Activated naive CD8-positive, alpha-beta T cell treated with anti-CD3 and anti-CD28 coated beads, Interleukin-2, amount 50 U/mL, for 24 hours (primary cell): ENCODE measurements around the gene KIAA0513.

ENCODE experiments used
- ATAC-seq: fragments of 150-1000 bp; cut with Tn5 transposase; one replicate; pipeline ENCODE4 v1.10.0; 2021
- DNase-seq: peaks from one replicate; pipeline ENCODE4 v3.0.0; 2021
- H3K27ac Mint-ChIP-seq: one replicate; pipeline ENCODE4 v1.8.0; 2021; ENCODE audit warnings: mild to moderate bottlenecking, mixed read lengths
- H3K27me3 Mint-ChIP-seq: one replicate; pipeline ENCODE4 v1.8.0; 2021; ENCODE audit warnings: mixed read lengths
- H3K36me3 Mint-ChIP-seq: one replicate; pipeline ENCODE4 v1.8.0; 2021; ENCODE audit warnings: low read depth, mixed read lengths
- H3K4me1 Mint-ChIP-seq: one replicate; pipeline ENCODE4 v1.8.0; 2021; ENCODE audit warnings: mixed read lengths
- H3K4me3 Mint-ChIP-seq: one replicate; pipeline ENCODE4 v1.8.0; 2021; ENCODE audit warnings: mild to moderate bottlenecking, moderate library complexity, mixed read lengths
- H3K9me3 Mint-ChIP-seq: one replicate; pipeline ENCODE4 v1.8.0; 2021; ENCODE audit warnings: mixed read lengths

The KIAA0513 gene

DNA sequence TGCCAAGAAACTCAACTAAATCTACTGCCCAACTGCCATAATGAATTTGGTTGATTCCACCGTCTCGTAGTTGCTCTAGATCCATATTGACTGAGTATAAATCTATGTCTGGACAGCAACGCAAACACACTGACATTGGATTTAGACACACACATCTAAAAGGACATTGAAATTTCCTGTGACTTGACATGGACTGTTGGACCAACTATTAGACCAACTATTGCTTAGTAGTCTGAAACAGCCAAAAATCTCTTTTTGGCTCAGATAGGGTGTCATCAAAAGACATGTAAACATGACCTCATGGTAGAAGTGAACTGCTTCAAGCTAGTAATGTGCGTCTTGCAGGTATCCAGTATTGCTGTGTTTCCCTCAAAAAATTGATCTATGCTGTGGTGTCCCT lies 31.3 kb downstream of the KIAA0513 start:
- H3K4me3 Mint-ChIP-seq: no peak overlapping the region
- H3K9me3 Mint-ChIP-seq: no peaks in the 10 kb centered on the region
- no peaks in the 10 kb centered on the region for H3K27me3 Mint-ChIP-seq
- no peak overlapping the region for H3K27ac Mint-ChIP-seq
- no peak for ATAC-seq
- no peak for DNase-seq
- peaks cover 46% of the 10 kb centered on the region for H3K4me1 Mint-ChIP-seq
- no peaks in the 10 kb centered on the region for H3K36me3 Mint-ChIP-seq

DNA sequence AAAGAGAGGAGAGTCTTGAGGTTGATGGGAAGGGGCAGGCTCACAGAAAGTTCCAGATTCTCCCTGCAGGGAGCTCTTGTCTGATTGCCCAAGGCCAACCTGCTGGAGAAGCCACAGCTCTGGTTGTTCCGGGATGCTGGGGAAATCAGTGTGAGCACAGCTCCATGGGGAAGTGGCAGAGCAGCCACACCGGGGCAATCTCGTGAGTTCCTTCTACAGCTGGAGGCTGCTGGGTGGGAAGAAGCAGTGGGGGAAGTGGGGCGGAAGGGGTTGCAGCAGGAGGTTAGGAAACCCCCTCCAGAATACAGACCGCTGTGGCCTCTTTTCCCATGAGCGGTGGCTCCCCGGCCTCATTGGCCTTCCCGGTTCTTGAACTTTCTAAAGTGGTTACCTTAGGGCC lies 34.0 kb downstream of the KIAA0513 start:
- Mint-ChIP-seq H3K4me1 (peaks cover 25% of the 10 kb centered on the region), H3K27ac (peak overlapping the region; percentile 5), H3K9me3 (no peaks in the 10 kb centered on the region), H3K4me3 (no peak overlapping the region), H3K36me3 (no peaks in the 10 kb centered on the region), H3K27me3 (no peaks in the 10 kb centered on the region)
- DNase-seq (no peak), ATAC-seq (no peak)

DNA sequence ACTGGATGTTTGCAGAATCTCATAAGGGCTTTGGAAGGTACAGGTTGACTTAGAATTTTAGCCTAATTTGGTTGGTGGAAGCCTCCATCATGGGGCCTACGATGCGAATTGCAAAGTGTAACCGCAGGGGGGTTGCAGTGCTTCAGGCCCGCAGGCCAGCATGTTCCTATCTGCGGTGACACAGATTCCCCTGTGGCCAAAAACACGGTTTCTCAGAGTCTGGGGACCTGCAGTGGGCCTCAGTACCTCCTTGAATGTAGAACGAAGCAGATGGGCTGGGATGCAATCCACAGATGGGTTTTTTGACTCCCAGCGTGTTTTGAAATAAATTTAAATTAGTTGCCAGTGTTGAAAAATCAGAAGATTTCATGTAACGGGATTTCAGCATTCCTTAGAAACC lies 34.7 kb downstream of the KIAA0513 start:
- Mint-ChIP-seq H3K27me3 (no peaks in the 10 kb centered on the region), H3K9me3 (no peaks in the 10 kb centered on the region), H3K4me3 (no peak overlapping the region), H3K36me3 (no peaks in the 10 kb centered on the region), H3K4me1 (peaks cover 17% of the 10 kb centered on the region), H3K27ac (no peak overlapping the region)
- no peak for ATAC-seq
- DNase-seq: no peak

DNA sequence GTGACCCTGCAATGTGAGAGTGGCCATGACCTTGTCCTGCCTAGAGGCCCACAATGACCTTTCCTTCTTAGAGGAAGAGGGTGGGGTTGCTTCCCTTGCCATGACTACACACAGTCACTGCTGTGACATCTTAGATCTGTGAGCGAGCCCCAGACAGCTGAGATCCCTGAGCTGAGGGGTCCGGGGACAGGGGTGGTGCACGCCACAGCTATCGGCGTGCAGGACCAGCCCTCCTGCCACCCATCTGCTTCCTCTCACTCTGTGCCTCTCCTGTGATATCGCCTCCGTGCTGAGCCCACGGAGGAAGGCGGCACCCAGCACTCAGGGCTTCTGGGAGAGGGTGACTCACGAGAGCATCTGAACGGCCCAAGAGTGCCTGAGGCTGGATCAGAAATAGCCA lies 35.2 kb downstream of the KIAA0513 start:
- ATAC-seq (no peak), DNase-seq (no peak)
- Mint-ChIP-seq H3K9me3 (no peaks in the 10 kb centered on the region), H3K27ac (no peak overlapping the region), H3K4me1 (peaks cover 13% of the 10 kb centered on the region), H3K36me3 (no peaks in the 10 kb centered on the region), H3K4me3 (no peak overlapping the region), H3K27me3 (no peaks in the 10 kb centered on the region)

DNA sequence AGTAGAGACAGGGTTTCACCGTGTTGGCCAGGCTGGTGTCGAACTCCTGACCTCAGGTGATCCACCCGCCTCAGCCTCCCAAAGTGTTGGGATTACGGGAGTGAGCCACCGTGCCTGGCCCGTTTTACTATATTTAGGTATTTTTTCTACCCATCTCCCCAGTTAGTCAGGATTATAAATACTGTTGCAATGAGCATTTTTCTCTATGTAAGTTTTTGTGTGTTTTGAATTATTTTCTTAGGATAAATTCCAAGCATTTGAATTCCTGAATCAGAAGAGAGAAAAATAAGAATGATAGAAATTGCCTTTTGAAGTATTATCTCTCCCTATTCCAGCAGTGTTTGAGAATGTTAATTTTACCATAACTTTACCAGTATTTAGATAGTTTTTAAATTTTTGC lies 36.6 kb downstream of the KIAA0513 start:
- Mint-ChIP-seq H3K36me3 (no peaks in the 10 kb centered on the region), H3K4me3 (no peak overlapping the region), H3K27me3 (no peaks in the 10 kb centered on the region), H3K27ac (no peak overlapping the region), H3K9me3 (no peaks in the 10 kb centered on the region), H3K4me1 (peaks cover 10% of the 10 kb centered on the region)
- ATAC-seq: no peak
- no peak for DNase-seq

DNA sequence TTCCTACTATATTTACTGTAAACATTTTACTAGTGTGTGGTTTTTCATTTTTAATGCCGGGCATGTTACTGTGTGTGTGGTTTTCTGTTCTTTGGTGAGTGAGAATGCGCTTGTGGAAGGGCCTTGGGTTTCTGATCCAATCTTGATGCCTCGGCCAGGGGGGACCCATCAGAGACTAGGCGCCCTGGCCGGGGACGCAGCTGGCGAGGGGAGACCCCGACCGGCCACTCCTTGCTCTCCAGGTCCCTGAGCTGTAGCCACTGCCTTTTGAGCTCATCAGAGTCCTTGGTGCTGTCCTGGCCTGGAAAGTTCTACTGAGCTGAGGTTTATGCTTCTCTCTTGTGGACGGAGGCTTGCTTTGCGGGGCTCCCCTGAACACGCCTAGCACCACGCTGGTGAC lies 37.5 kb downstream of the KIAA0513 start:
- no peak overlapping the region for H3K4me3 Mint-ChIP-seq
- H3K36me3 Mint-ChIP-seq: no peaks in the 10 kb centered on the region
- H3K4me1 Mint-ChIP-seq: peaks cover 10% of the 10 kb centered on the region
- no peak for DNase-seq
- no peaks in the 10 kb centered on the region for H3K9me3 Mint-ChIP-seq
- H3K27ac Mint-ChIP-seq: no peak overlapping the region
- no peak for ATAC-seq
- H3K27me3 Mint-ChIP-seq: no peaks in the 10 kb centered on the region

DNA sequence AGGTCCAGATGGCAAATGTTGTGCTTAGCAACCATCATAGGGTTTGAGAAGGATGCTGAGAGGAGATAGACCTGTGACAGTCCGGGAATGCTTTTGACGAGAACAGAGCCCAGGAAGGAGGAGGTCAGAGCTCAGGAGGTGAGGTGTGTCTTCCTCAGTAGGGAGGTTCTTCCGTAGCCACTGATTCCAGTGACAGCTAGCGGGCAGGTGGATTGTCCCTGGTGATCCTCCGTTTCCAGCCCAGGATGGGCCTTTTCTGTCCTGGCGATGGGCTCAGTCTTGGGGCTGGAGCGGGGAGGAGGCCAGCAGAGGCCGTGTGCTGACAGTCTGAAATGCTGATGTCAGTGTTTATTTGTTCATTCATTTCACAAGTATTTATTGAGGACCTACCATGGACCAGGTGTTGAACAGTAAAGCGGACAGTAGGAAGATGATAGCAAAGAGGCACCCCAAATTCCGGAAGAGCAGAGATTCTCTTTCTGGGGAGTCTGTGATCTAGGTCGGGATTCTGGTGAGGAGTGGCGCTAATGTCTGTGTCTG lies 38.8 kb downstream of the KIAA0513 start:
- DNase-seq: no peak
- Mint-ChIP-seq H3K27ac (no peak overlapping the region), H3K4me3 (no peak overlapping the region), H3K27me3 (no peaks in the 10 kb centered on the region), H3K36me3 (peaks cover 3% of the 10 kb centered on the region), H3K9me3 (no peaks in the 10 kb centered on the region), H3K4me1 (peaks cover 7% of the 10 kb centered on the region)
- ATAC-seq: no peak

DNA sequence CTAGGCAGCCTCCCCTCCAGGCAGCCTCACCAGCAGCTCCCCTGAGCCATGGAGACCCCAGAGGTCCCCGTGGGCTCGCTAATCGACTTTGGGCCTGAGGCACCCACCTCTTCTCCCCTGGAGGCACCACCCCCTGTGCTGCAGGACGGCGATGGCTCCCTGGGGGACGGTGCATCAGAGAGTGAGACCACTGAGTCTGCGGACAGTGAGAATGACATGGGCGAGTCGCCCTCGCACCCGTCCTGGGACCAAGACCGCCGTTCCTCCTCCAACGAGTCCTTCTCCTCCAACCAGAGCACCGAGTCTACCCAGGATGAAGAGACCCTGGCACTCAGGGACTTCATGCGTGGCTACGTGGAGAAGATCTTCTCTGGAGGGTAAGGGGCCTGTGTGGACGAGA lies 39.4 kb downstream of the KIAA0513 start:
- Mint-ChIP-seq H3K4me3 (no peak overlapping the region), H3K27ac (no peak overlapping the region), H3K36me3 (peaks cover 5% of the 10 kb centered on the region), H3K27me3 (no peaks in the 10 kb centered on the region), H3K4me1 (peaks cover 2% of the 10 kb centered on the region), H3K9me3 (no peaks in the 10 kb centered on the region)
- DNase-seq (no peak), ATAC-seq (no peak)

DNA sequence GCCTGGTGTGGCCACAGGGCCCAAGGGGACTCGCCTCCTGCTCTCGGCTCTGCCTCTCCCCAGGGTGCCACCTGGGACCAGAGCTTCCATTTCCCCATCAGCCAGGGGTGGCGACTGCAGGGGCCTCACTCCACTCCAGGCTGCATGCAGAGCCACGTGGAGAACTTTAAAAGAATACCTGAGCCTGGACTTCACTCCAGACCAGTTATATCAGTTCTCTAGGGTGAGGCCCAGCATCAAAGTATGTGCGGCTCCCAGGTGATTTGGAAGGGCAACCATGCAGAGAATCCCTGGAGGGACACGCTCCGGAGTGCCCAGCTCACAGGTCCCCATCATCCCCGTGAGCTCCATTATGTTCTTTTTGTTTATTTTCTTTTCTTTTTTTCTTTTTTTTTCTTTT lies 39.8 kb downstream of the KIAA0513 start:
- ATAC-seq: no peak
- Mint-ChIP-seq H3K4me3 (no peak overlapping the region), H3K9me3 (no peaks in the 10 kb centered on the region), H3K4me1 (no peaks in the 10 kb centered on the region), H3K27me3 (no peaks in the 10 kb centered on the region), H3K36me3 (peaks cover 5% of the 10 kb centered on the region), H3K27ac (no peak overlapping the region)
- no peak for DNase-seq

DNA sequence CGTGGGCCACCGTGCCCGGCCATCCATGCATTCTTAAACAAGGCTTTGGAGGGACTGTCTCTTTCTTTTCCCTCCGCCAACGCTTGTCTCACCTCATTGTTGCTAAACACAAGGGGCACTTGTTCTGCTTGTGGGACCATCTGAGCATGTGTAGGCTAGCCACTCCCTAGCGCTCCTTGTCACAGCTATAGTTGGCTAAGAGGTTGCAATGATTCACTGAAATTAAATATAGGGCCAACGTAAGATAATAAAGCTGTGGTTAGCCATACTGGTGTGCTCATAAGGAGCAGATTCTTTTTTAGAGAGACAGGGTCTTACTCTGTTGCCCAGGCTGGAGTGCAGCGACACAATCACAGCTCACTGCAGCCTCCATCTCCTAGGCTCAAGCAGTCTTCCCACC lies 41.2 kb downstream of the KIAA0513 start:
- H3K4me1 Mint-ChIP-seq: no peaks in the 10 kb centered on the region

DNA sequence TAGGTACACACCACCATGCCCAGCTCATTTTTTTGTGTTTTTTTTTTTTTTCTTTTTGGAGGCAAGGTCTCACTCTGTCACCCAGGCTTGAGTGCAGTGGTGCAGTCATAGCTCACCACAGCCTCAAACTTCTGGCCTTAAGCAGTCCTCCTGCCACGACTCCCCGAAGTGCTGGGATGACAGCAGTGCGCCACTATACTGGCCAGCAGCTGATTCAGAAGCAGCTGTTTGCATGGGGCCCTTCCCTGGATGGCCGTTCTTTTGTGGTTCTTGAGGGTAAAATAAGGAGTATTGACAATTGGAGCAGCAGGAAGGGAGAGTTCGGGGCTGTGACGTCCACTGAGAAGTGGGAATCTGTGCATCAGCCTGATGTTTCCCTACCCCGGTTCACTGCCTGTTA lies 41.6 kb downstream of the KIAA0513 start:
- no peaks in the 10 kb centered on the region for H3K4me1 Mint-ChIP-seq
- no peak overlapping the region for H3K27ac Mint-ChIP-seq
- ATAC-seq (no peak), DNase-seq (no peak)
- no peak overlapping the region for H3K4me3 Mint-ChIP-seq
- H3K9me3 Mint-ChIP-seq: no peaks in the 10 kb centered on the region
- peaks cover 5% of the 10 kb centered on the region for H3K36me3 Mint-ChIP-seq
- no peaks in the 10 kb centered on the region for H3K27me3 Mint-ChIP-seq

More for the DNA sequence above, 41.2 kb downstream of the KIAA0513 start:
- no peak for DNase-seq
- Mint-ChIP-seq H3K9me3 (no peaks in the 10 kb centered on the region), H3K27me3 (no peaks in the 10 kb centered on the region), H3K27ac (no peak overlapping the region), H3K4me3 (no peak overlapping the region), H3K36me3 (peaks cover 5% of the 10 kb centered on the region)
- no peak for ATAC-seq

DNA sequence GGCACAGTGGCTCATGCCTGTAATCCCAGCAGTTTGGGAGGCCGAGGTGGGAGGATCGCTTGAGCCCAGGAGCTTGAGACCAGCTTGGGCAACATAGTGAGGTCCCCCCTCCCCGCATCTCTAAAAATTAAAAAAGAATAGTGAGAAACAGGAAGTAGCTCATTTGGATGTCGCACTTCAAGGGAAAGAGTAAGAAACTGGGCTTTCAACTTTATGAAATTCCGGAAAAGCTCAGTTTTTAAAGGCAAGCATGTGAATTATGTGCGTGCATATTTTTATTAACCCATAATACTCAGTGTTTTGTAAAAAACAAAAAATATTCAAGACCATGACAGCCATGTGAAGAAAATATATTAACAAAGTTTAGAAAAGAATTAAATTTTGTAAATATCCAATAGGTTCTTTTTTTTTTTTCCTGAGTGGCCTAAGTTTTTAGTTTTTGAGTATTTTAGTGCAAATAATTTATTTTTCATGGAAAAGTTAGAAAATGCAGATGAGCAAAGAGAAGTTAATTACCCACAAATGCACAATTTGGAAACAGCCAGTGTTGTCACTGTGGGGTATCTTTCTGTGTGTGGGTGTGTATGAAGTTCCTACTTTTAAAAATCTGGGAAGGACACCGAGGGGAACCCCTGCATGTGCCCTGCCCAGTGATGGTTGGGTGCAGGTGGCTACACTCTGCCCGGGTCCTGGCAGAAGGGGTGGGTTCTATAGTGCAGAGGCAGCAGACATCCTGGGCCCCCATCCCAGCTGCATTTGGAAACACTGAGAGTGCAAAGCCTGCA lies 44.7 kb downstream of the KIAA0513 start:
- no peak for DNase-seq

DNA sequence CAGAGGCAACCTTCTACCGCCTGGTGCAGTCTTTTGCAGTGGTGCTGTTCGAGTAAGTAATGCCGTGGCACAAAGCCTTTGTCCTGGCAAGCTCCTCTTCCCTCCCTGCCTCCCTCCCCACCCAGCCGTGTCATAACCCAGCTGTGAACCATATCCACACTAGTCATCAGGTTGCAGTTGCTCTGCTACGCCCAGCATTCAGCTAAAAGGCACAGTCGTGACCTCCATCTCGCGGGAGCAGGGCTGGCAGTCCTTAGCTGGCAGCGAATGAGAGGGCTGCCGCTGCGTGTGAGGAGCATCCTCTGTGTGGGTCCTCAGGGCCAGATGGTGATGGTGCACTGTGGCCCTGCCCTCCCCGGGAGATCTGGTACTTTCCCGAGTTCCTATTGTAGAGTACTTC lies 45.4 kb downstream of the KIAA0513 start:
- peaks cover 5% of the 10 kb centered on the region for H3K36me3 Mint-ChIP-seq
- H3K27ac Mint-ChIP-seq: no peak overlapping the region
- no peak for DNase-seq
- no peaks in the 10 kb centered on the region for H3K9me3 Mint-ChIP-seq
- no peak for ATAC-seq
- H3K27me3 Mint-ChIP-seq: no peaks in the 10 kb centered on the region
- no peaks in the 10 kb centered on the region for H3K4me1 Mint-ChIP-seq
- H3K4me3 Mint-ChIP-seq: no peak overlapping the region

More for the DNA sequence above, 44.7 kb downstream of the KIAA0513 start:
- ATAC-seq: no peak
- H3K4me1 Mint-ChIP-seq: no peaks in the 10 kb centered on the region
- H3K27me3 Mint-ChIP-seq: no peaks in the 10 kb centered on the region
- H3K4me3 Mint-ChIP-seq: no peak overlapping the region
- H3K36me3 Mint-ChIP-seq: peaks cover 5% of the 10 kb centered on the region
- H3K27ac Mint-ChIP-seq: no peak overlapping the region
- no peaks in the 10 kb centered on the region for H3K9me3 Mint-ChIP-seq

DNA sequence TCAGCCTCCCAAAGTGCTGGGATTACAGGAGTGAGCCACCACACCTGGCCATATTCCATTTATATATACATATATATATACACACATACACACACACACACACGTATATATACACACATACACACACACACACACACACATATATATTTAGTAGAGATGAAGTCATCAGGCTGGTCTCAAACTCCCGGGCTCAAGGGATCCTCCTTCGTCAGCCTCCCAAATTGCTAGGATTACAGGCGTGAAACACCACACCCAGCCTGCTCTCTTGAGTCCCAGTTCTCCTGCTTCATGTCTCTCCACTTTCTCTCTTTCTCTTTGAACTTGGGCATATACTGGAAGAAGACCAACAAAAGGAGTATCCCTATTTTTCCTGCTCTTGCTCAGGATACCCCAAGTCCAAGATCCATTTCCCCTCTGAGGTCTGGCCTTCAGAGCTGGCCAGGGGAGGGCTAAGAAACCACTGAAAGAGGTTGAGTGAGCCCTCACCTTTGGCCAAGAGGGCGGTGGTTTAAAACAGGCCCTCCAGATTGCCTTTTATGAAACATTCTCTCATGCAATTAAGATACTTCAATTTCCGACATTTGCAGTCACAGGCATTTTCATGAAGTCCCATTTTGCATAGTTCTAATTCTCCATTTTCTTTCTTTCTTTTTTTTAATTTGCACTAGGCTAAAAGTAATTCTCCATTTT lies 46.8 kb downstream of the KIAA0513 start:
- Mint-ChIP-seq H3K36me3 (peaks cover 5% of the 10 kb centered on the region), H3K4me1 (no peaks in the 10 kb centered on the region), H3K4me3 (no peak overlapping the region), H3K27ac (no peak overlapping the region), H3K27me3 (no peaks in the 10 kb centered on the region), H3K9me3 (no peaks in the 10 kb centered on the region)
- DNase-seq (no peak), ATAC-seq (no peak)

DNA sequence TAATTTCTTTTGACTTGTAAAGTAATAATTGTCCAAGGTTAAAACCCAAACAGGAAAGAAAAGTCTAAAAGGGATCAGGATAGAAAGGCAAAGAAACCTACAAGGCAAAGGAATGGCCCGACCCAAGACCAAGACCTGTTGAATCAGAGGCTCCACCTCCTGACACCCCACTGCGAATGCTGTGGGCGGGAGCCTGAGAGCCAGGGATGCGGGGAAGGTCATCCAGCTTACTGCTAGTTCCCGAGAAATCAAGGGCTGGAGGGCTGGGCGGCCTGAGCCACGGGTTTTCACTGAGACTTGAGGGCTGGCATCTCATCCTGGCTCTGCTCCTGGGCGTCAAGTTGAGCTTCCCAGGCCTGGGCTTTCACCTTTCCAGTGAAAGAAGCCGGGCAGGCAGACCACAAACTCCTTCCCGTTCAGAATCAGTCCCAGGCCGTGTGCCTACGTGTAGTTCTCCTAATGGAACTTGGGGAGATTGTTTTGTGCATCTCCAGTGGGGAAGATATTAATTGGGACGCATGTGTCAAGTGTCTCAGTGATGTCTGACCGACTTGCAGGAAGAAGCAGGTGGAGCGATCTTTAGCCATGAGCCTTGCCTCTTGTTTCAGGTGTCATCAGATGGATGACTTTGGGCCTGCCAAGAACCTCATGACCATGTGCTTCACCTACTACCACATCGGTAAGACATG lies 47.8 kb downstream of the KIAA0513 start:
- Mint-ChIP-seq H3K27me3 (no peaks in the 10 kb centered on the region), H3K4me1 (no peaks in the 10 kb centered on the region), H3K4me3 (no peak overlapping the region), H3K9me3 (no peaks in the 10 kb centered on the region), H3K27ac (no peak overlapping the region), H3K36me3 (peaks cover 5% of the 10 kb centered on the region)
- DNase-seq (no peak), ATAC-seq (no peak)
